Hepatocyte (in vitro differentiated cells): Measurements from ENCODE around the gene FGFR1OP2. TPM values are rescaled to one million over a fixed set of nuclear protein-coding genes. Genes with fewer than 3 reads are reported as not detected.

Experiments used
- DNase-seq: peaks from one replicate; pipeline ENCODE4 v3.0.0-alpha.2; 2016; ENCODE audit warnings: low spot score
- H2AFZ ChIP-seq: fragments of 200-600 bp; sonication (generic); 2 replicates; pipeline ENCODE4 v1.6.0; 2016; ENCODE audit warnings: antibody characterized with exemption, mild to moderate bottlenecking
- H3K27ac ChIP-seq: fragments of 200-600 bp; sonication (generic); 2 replicates; pipeline ENCODE4 v1.5.1; 2016; ENCODE audit warnings: mild to moderate bottlenecking
- H3K27me3 ChIP-seq: fragments of 200-600 bp; sonication (generic); 2 replicates; pipeline ENCODE4 v1.6.1; 2016
- H3K36me3 ChIP-seq: fragments of 200-600 bp; sonication (generic); replicated peaks from 2 replicates; pipeline ENCODE4 v1.5.1; 2016; ENCODE audit warnings: low read depth; ENCODE audit not compliant: insufficient read depth
- H3K4me1 ChIP-seq: fragments of 200-600 bp; sonication (generic); 2 replicates; pipeline ENCODE4 v1.5.1; 2016; ENCODE audit warnings: mild to moderate bottlenecking, moderate library complexity; ENCODE audit not compliant: insufficient read depth
- H3K4me2 ChIP-seq: fragments of 200-600 bp; sonication (generic); 2 replicates; pipeline ENCODE4 v1.6.0; 2016
- H3K4me3 ChIP-seq: fragments of 200-600 bp; sonication (generic); 2 replicates; pipeline ENCODE4 v1.5.1; 2016; ENCODE audit warnings: mild to moderate bottlenecking
- H3K79me2 ChIP-seq: fragments of 200-600 bp; sonication (generic); 2 replicates; pipeline ENCODE4 v1.6.0; 2017; ENCODE audit warnings: mild to moderate bottlenecking
- H3K9me2 ChIP-seq: fragments of 200-600 bp; sonication (generic); replicated peaks from 2 replicates; pipeline ENCODE4 v1.6.0; 2017; ENCODE audit warnings: mild to moderate bottlenecking; ENCODE audit not compliant: insufficient read depth
- H3K9me3 ChIP-seq: fragments of 200-600 bp; sonication (generic); 2 replicates; pipeline ENCODE4 v1.5.1; 2016; ENCODE audit warnings: low read depth, mild to moderate bottlenecking
- H4K20me1 ChIP-seq: fragments of 200-600 bp; sonication (generic); 2 replicates; pipeline ENCODE4 v1.6.0; 2016; ENCODE audit warnings: mild to moderate bottlenecking; ENCODE audit not compliant: insufficient read depth, poor library complexity, severe bottlenecking
- CTCF ChIP-seq: fragments of 200-600 bp; sonication (generic); IDR thresholded peaks from 2 replicates; pipeline ENCODE4 v1.5.1; 2016; ENCODE audit warnings: antibody characterized with exemption, mild to moderate bottlenecking; ENCODE audit not compliant: poor library complexity
- EZH2 ChIP-seq: fragments of 200-600 bp; sonication (generic); IDR thresholded peaks from 2 replicates; pipeline ENCODE4 v1.6.1; 2016; ENCODE audit warnings: antibody characterized with exemption, mild to moderate bottlenecking, borderline replicate concordance
- EZH2phosphoT487 ChIP-seq: fragments of 200-600 bp; sonication (generic); IDR thresholded peaks from one replicate; pipeline ENCODE4 v1.6.1; 2018; ENCODE audit warnings: antibody characterized with exemption, mild to moderate bottlenecking, low read depth, moderate library complexity; ENCODE audit not compliant: unreplicated experiment, severe bottlenecking
- WGBS: methylation state at CpG from one replicate; pipeline ENCODE4 v1.1.6; 2016; ENCODE audit warnings: low lambda C conversion rate; ENCODE audit errors: missing lambda C conversion rate; 5-methylcytosine and 5-hydroxymethylcytosine counted together
- polyA plus RNA-seq: library from polyadenylated mRNA; unstranded; fragments of >200 nt; fragmentation: Nextera tagmentation; extraction: Ambion mirVana; gene quantifications from 2 replicates; pipeline ENCODE4 v1.2.1, GENCODE V29; 2016
- total RNA-seq: library from RNA; depleted of rRNA; stranded (reverse); fragments of >200 nt; gene quantifications from 2 replicates; pipeline ENCODE4 v1.2.3, GENCODE V29; 2014

Gene FGFR1OP2
- total and polyA plus RNA-seq, 2 experiments from 2014 or later: 24.1 to 56.4 TPM

- Histone ChIP-seq H3K9me3 (no peaks in the 10 kb centered on the region), H3K27ac (no peak overlapping the region), H3K9me2 (no peaks in the 10 kb centered on the region), H3K4me2 (no peak overlapping the region), H3K4me1 (peaks cover 3% of the 10 kb centered on the region), H3K4me3 (no peak overlapping the region), H3K36me3 (no peaks in the 10 kb centered on the region), H4K20me1 (no peaks in the 10 kb centered on the region), H3K27me3 (no peaks in the 10 kb centered on the region), H3K79me2 (no peaks in the 10 kb centered on the region), H2AFZ (no peak overlapping the region)
- no peak for DNase-seq
- 85% methylated on average over 2 of the region's 2 CpGs for WGBS
- no peak for TF ChIP-seq CTCF
- TF ChIP-seq EZH2phosphoT487: no peak
- TF ChIP-seq EZH2: no peak
Observed at GRCh38 chr12:26995706-26996105, 57.4 kb downstream of the FGFR1OP2 start.

- Histone ChIP-seq H2AFZ (no peak overlapping the region), H3K9me2 (no peaks in the 10 kb centered on the region), H3K9me3 (no peaks in the 10 kb centered on the region), H3K27me3 (no peaks in the 10 kb centered on the region), H3K4me1 (no peaks in the 10 kb centered on the region), H3K4me3 (no peak overlapping the region), H3K4me2 (no peak overlapping the region), H3K79me2 (peaks cover 4% of the 10 kb centered on the region), H4K20me1 (no peaks in the 10 kb centered on the region), H3K27ac (no peak overlapping the region), H3K36me3 (no peaks in the 10 kb centered on the region)
- DNase-seq: no peak
- 96% methylated on average over 2 of the region's 2 CpGs for WGBS
- TF ChIP-seq EZH2 (no peak), CTCF (no peak), EZH2phosphoT487 (no peak)
Observed at GRCh38 chr12:26997003-26997402, 58.7 kb downstream of the FGFR1OP2 start.

- H2AFZ ChIP-seq: no peak overlapping the region
- no peak overlapping the region for H3K4me3 ChIP-seq
- peaks cover 10% of the 10 kb centered on the region for H3K4me1 ChIP-seq
- WGBS: 87% methylated on average over 1 of the region's 1 CpG
- DNase-seq: no peak
- H3K36me3 ChIP-seq: no peaks in the 10 kb centered on the region
- TF ChIP-seq EZH2 (no peak), EZH2phosphoT487 (no peak), CTCF (no peak)
- peaks cover 30% of the 10 kb centered on the region for H3K79me2 ChIP-seq
- H3K27me3 ChIP-seq: no peaks in the 10 kb centered on the region
- H3K4me2 ChIP-seq: no peak overlapping the region
- no peak overlapping the region for H3K27ac ChIP-seq
- H4K20me1 ChIP-seq: no peaks in the 10 kb centered on the region
- no peaks in the 10 kb centered on the region for H3K9me3 ChIP-seq
- H3K9me2 ChIP-seq: no peaks in the 10 kb centered on the region
Observed at GRCh38 chr12:27000961-27001360, 62.7 kb downstream of the FGFR1OP2 start.

- Histone ChIP-seq H3K9me3 (no peaks in the 10 kb centered on the region), H4K20me1 (no peaks in the 10 kb centered on the region), H3K4me1 (peaks cover 10% of the 10 kb centered on the region), H3K36me3 (no peaks in the 10 kb centered on the region), H3K79me2 (peaks cover 30% of the 10 kb centered on the region), H2AFZ (no peak overlapping the region), H3K4me2 (no peak overlapping the region), H3K9me2 (no peaks in the 10 kb centered on the region), H3K4me3 (no peak overlapping the region), H3K27ac (no peak overlapping the region), H3K27me3 (no peaks in the 10 kb centered on the region)
- TF ChIP-seq EZH2phosphoT487 (no peak), EZH2 (no peak), CTCF (no peak)
- 98% methylated on average over 5 of the region's 5 CpGs for WGBS
- no peak for DNase-seq
Observed at GRCh38 chr12:27001663-27002062, 63.4 kb downstream of the FGFR1OP2 start.
